Transverse colon (tissue), 4 donors: ENCODE results near the gene CEP83. TPM values are rescaled to one million over a fixed set of nuclear protein-coding genes. Genes with fewer than 3 reads are reported as not detected.

Experiments used
- DNase-seq: peaks from one replicate; pipeline ENCODE4 v3.0.0-alpha.2; 2019
- H3K27ac ChIP-seq, 4 donors: fragments of 200-600 bp; sonication (generic); 2 replicates each; pipeline ENCODE4 v1.5.1; 2016 to 2018; ENCODE audit warnings: inconsistent platforms in 4 of 4
- H3K27me3 ChIP-seq: fragments of 200-600 bp; sonication (generic); 2 replicates; pipeline ENCODE4 v1.5.1; 2017; ENCODE audit warnings: inconsistent platforms
- H3K36me3 ChIP-seq, 4 donors: fragments of 200-600 bp; sonication (generic); 2 replicates each; pipeline ENCODE4 v1.5.1; 2017 to 2019; ENCODE audit warnings: inconsistent platforms in 4 of 4
- H3K4me1 ChIP-seq, 4 donors: fragments of 200-600 bp; sonication (generic); 2 replicates each; pipeline ENCODE4 v1.5.1; 2017 to 2020; ENCODE audit warnings: inconsistent platforms in 4 of 4
- H3K4me3 ChIP-seq, 4 donors: fragments of 200-600 bp; sonication (generic); 1 replicate in 1 of 4; 2 replicates in 3 of 4; pipeline versions ENCODE4 v1.5.1 to v1.6.1; 2017 to 2019; ENCODE audit warnings: inconsistent platforms in 4 of 4
- H3K9me3 ChIP-seq, 2 donors: fragments of 200-600 bp; sonication (generic); 2 replicates each; pipeline ENCODE4 v1.5.1; 2017 to 2019; ENCODE audit warnings: inconsistent platforms in 2 of 2
- EP300 ChIP-seq: sonication (generic); formaldehyde crosslinking; IDR thresholded peaks from one replicate; pipeline ENCODE4 v1.6.1; 2017; ENCODE audit warnings: antibody characterized with exemption, low read depth
- POLR2A ChIP-seq: fragments of 450-650 bp; IDR thresholded peaks from one replicate; pipeline ENCODE4 v1.6.1; 2016; ENCODE audit warnings: antibody characterized with exemption, mild to moderate bottlenecking, moderate library complexity
- POLR2AphosphoS5 ChIP-seq, 3 donors: sonication (generic); formaldehyde crosslinking; IDR thresholded peaks; one replicate each; pipeline ENCODE4 v1.6.1; 2016; ENCODE audit warnings: antibody characterized with exemption in 3 of 3
- WGBS, 2 donors: methylation state at CpG; one replicate each; pipeline ENCODE4 v1.1.5; 2018; ENCODE audit warnings: low coverage in 1 of 2; 5-methylcytosine and 5-hydroxymethylcytosine counted together
- in situ Hi-C, 4 donors: fragments of 200-750 bp; cut with MboI; loops; one replicate each; pipeline versions ENCODE4 v1.15.0 to v1.15.1; 2017; ENCODE audit warnings: low sequenced_read_pairs in 3 of 4, low pct_ligation_motif_present in 1 of 4, low pct_unique_long_range_greater_than_20kb in 1 of 4
- intact Hi-C: fragments of 100-400 bp; cut with DNase I; formaldehyde crosslinking; loops from one replicate; pipeline ENCODE4 v1.15.1; 2023; ENCODE audit warnings: low total_unique reads
- total RNA-seq, 4 donors: library from RNA; depleted of rRNA; stranded (reverse); fragments of >200 nt; gene quantifications; one replicate each; pipeline ENCODE4 v1.1.0, GENCODE V29; 2016
- TF ChIP-seq, protein P1 (sequence below), 5 experiments: fragments of 200-600 bp in 3 of 5; fragments of 450-650 bp in 2 of 5; sonication (generic) in 3 of 5; IDR thresholded peaks; 1 replicate in 2 of 5; 2 replicates in 3 of 5; pipeline ENCODE4 v1.5.1; 2016 to 2017; ENCODE audit warnings: antibody characterized with exemption in 5 of 5, inconsistent platforms in 3 of 5, mild to moderate bottlenecking in 2 of 5, moderate library complexity in 1 of 5

The CEP83 gene
- total RNA-seq, 4 donors from 2014 or later, result 3.0 to 104 (median 17.0) TPM

GRCh38 chr12:94433744-94434143 lies 25.9 kb downstream of the CEP83 start:
- no peaks in the 10 kb centered on the region for H3K27me3 ChIP-seq
- DNase-seq, result no peak
- peaks cover 0 to 10% (median 5%) of the 10 kb centered on the region in 4 donors for H3K4me1 ChIP-seq
- no peak for TF ChIP-seq EP300
- no peak for TF ChIP-seq POLR2AphosphoS5 (IDR thresholded peaks at IDR 0.05)
- WGBS, 2 donors, result 25 to 26% methylated on average over 1 of the region's 1 CpG
- in situ Hi-C loops (loop anchor here (10.0 to 25.0 kb wide), 2 partner anchors 296 to 299 kb away; partner anchors contain the start of gene PLXNC1 (in 2 of the 4)), intact Hi-C loops (loop anchor here (10.0 kb wide), 1 partner anchor 289 kb away; the partner anchor contains the start of gene PLXNC1)
- H3K4me3 ChIP-seq, result no peak overlapping the region
- no peaks in the 10 kb centered on the region for H3K36me3 ChIP-seq
- H3K27ac ChIP-seq, result no peak overlapping the region
- peaks cover 7 to 12% of the 10 kb centered on the region in 2 donors for H3K9me3 ChIP-seq

DNA sequence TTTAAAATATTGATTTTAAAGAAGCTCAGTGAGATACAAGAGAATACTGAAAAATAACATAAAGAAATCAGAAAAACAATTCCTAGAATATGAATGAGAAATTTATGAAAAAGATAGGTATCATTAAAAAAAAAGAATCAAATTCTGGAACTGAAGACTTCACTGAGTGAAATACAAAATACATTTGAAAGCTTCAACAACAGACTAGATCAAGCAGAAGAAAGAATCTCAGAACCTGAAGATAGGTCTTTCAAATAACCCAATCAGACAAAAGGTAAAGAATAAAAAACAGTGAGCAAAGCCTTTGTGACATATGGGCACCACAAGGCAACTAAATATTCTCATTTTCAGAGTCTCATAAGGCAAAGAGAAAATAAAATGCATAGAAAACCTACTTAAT lies 29.4 kb downstream of the CEP83 start:
- Histone ChIP-seq H3K27me3 (no peaks in the 10 kb centered on the region), H3K27ac (no peak overlapping the region), H3K36me3 (no peaks in the 10 kb centered on the region), H3K4me1 (peaks cover 0 to 28% (median 16%) of the 10 kb centered on the region in 4 donors), H3K9me3 (peaks cover 7 to 8% of the 10 kb centered on the region in 2 donors), H3K4me3 (no peak overlapping the region)
- in situ Hi-C loops, result loop anchor here (10.0 to 25.0 kb wide), 2 partner anchors 293 to 296 kb away; partner anchors contain the start of gene PLXNC1 (in 2 of the 4)
- TF ChIP-seq POLR2A, result no peak
- TF ChIP-seq, protein P1, sequence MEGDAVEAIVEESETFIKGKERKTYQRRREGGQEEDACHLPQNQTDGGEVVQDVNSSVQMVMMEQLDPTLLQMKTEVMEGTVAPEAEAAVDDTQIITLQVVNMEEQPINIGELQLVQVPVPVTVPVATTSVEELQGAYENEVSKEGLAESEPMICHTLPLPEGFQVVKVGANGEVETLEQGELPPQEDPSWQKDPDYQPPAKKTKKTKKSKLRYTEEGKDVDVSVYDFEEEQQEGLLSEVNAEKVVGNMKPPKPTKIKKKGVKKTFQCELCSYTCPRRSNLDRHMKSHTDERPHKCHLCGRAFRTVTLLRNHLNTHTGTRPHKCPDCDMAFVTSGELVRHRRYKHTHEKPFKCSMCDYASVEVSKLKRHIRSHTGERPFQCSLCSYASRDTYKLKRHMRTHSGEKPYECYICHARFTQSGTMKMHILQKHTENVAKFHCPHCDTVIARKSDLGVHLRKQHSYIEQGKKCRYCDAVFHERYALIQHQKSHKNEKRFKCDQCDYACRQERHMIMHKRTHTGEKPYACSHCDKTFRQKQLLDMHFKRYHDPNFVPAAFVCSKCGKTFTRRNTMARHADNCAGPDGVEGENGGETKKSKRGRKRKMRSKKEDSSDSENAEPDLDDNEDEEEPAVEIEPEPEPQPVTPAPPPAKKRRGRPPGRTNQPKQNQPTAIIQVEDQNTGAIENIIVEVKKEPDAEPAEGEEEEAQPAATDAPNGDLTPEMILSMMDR (IDR thresholded peaks at IDR 0.05), result no peak
- no peak for TF ChIP-seq EP300
- no peak for TF ChIP-seq POLR2AphosphoS5 (IDR thresholded peaks at IDR 0.05)
- intact Hi-C loops, result loop anchor here (10.0 kb wide), 1 partner anchor 286 kb away; the partner anchor contains the start of gene PLXNC1
- DNase-seq, result no peak

DNA sequence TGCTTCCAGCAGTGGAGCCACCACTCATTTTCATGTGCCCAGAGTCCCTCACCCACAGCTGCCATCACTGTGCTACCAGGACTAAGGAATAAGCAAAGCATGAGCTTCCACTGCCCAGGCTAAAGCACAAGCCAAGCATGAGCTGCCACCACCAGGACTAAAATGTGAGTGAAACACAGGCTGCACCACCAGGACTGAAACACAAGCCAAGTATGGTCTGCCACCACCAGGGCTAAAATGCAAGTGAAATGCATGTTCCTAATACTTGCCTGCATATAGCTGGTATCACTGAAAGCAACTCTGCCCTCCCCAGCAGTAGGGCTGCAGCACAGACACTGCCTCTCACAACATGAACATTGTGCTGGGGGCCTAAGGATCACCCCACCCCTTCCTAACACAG lies 30.0 kb downstream of the CEP83 start:
- no peak overlapping the region for H3K27ac ChIP-seq
- TF ChIP-seq, protein P1 (IDR thresholded peaks at IDR 0.05), result no peak
- TF ChIP-seq POLR2A (no peak), POLR2AphosphoS5 (IDR thresholded peaks at IDR 0.05) (no peak), EP300 (no peak)
- peaks cover 7 to 8% of the 10 kb centered on the region in 2 donors for H3K9me3 ChIP-seq
- H3K27me3 ChIP-seq, result no peaks in the 10 kb centered on the region
- peaks cover 0 to 28% (median 16%) of the 10 kb centered on the region in 4 donors for H3K4me1 ChIP-seq
- H3K36me3 ChIP-seq, result no peaks in the 10 kb centered on the region
- DNase-seq, result no peak
- H3K4me3 ChIP-seq, result no peak overlapping the region
- intact Hi-C loops, result loop anchor here (10.0 kb wide), 1 partner anchor 285 kb away; the partner anchor contains the start of gene PLXNC1
- in situ Hi-C loops, result loop anchor here (10.0 to 25.0 kb wide), 2 partner anchors 292 to 295 kb away; partner anchors contain the start of gene PLXNC1 (in 2 of the 4)

GRCh38 chr12:94429191-94429590 lies 30.5 kb downstream of the CEP83 start:
- peaks cover 0 to 26% (median 16%) of the 10 kb centered on the region in 4 donors for H3K4me1 ChIP-seq
- TF ChIP-seq, protein P1 (IDR thresholded peaks at IDR 0.05), result no peak
- TF ChIP-seq POLR2AphosphoS5 (IDR thresholded peaks at IDR 0.05), result no peak
- TF ChIP-seq EP300, result no peak
- TF ChIP-seq POLR2A, result no peak
- WGBS, 2 donors, result 80 to 96% methylated on average over 1 to 2 of the region's 2 CpGs
- no peaks in the 10 kb centered on the region for H3K27me3 ChIP-seq
- peaks cover 7 to 8% of the 10 kb centered on the region in 2 donors for H3K9me3 ChIP-seq
- in situ Hi-C loops, result loop anchor here in 2 of 4 donors (25.0 kb wide), 1 partner anchor 292 kb away; the partner anchor contains the start of gene PLXNC1 (in 2 of the 2)
- H3K36me3 ChIP-seq, result no peaks in the 10 kb centered on the region
- no peak for DNase-seq
- no peak overlapping the region for H3K27ac ChIP-seq
- no peak overlapping the region for H3K4me3 ChIP-seq
- intact Hi-C loops, result no loop called here
